IPS-18a (cell line): Measurements from ENCODE around the gene C12orf43.

Experiments used
- H3K27ac ChIP-seq: one replicate; pipeline ENCODE4 v1.5.1; 2013; ENCODE audit warnings: low read length
- H3K27me3 ChIP-seq: one replicate; pipeline ENCODE4 v1.6.1; 2013; ENCODE audit warnings: mild to moderate bottlenecking, low read length; ENCODE audit not compliant: control insufficient read depth, insufficient read depth
- H3K36me3 ChIP-seq: one replicate; pipeline ENCODE4 v1.6.1; 2013; ENCODE audit warnings: low read depth, low read length; ENCODE audit not compliant: control insufficient read depth
- H3K4me1 ChIP-seq: one replicate; pipeline ENCODE4 v1.6.1; 2013; ENCODE audit warnings: low read depth, low read length; ENCODE audit not compliant: control insufficient read depth
- H3K4me3 ChIP-seq: one replicate; pipeline ENCODE4 v1.5.1; 2013; ENCODE audit warnings: low read length
- H3K9ac ChIP-seq: one replicate; pipeline ENCODE4 v1.6.1; 2013; ENCODE audit warnings: mild to moderate bottlenecking, low read length, moderate library complexity
- H3K9me3 ChIP-seq: one replicate; pipeline ENCODE4 v1.6.1; 2013; ENCODE audit warnings: low read depth, low read length; ENCODE audit not compliant: control insufficient read depth

C12orf43 gene

DNA sequence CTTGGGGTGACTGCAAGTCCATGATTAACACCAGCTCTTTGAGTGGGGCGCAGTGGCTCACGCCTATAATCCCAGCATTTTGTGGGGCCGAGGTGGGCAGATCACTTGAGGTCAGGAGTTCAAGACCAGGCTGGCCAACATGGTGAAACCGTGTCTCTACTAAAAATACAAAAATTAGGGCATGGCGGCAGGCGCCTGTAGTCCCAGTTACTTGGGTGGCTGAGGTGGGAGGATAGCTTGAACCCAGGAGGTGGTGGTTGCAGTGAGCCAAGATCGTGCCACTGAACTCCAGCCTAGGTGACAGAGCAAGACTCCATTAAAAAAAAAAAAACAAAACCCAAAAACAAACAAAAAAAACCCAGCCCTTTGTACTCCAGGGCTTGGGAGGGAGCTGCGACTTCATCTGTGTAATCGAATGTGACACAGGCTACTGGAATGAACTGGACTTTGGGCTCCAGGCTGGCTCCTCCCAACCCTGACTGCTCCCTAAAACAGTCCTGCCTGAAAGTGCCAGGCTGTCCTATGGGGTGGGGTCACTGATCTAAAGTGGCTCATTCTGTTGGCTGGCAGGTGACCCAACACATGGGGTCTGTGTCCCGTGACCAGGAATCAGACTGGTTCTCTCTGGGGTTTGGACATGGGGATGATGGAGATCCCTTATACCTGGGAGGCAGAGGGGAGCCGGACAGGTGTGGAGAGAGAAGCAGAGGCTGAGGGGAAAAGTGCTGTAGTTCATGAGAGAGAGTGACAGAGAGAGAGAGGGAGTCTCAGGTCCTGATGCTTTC lies 9.3 kb upstream of the C12orf43 start:
- H3K27ac ChIP-seq, result no peak overlapping the region

DNA sequence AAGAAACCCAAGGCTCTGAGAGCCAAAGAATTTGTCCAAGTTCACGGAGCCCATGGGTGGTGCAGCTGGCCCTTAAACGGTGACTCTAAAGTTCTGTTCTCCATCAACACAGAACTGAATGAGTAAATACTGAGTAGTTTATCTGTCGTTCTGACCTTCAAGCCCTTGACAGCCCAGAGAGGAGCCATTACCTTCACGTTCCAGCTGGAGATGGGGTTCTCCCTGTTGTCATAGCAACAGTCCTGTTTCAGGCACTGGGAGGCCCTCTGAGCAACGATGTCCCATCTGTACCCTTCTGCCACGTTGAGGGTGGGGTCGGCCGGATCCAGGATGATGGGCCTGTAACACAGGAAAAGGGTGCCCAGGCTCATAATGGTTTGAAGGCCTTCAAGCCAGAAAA lies 7.5 kb upstream of the C12orf43 start:
- H3K9ac ChIP-seq, result no peak overlapping the region
- H3K4me1 ChIP-seq, result no peaks in the 10 kb centered on the region
- no peaks in the 10 kb centered on the region for H3K9me3 ChIP-seq
- H3K36me3 ChIP-seq, result no peaks in the 10 kb centered on the region
- H3K27ac ChIP-seq, result no peak overlapping the region
- no peaks in the 10 kb centered on the region for H3K27me3 ChIP-seq
- H3K4me3 ChIP-seq, result no peak overlapping the region

More for the DNA sequence above, 9.3 kb upstream of the C12orf43 start:
- Histone ChIP-seq H3K4me1 (no peaks in the 10 kb centered on the region), H3K9me3 (no peaks in the 10 kb centered on the region), H3K36me3 (no peaks in the 10 kb centered on the region), H3K9ac (no peak overlapping the region), H3K4me3 (no peak overlapping the region), H3K27me3 (no peaks in the 10 kb centered on the region)

DNA sequence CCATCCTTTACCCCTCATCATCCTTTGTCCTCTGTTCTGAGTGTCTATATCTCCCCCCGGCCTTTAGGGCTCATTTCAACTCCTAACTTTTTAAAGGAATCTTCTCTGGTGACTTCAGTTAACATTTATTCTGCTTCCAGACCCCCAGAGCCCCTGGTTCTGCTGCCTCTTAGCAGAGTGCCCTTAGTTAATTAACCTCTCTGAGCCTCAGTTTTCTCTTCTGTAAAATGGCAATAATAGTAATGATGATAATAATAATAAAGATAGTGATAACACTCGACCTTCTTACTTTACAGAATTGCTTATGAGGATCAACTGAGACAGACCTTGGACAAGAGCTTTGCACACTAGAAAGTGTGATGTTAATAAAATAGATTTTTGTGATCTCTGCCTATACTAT lies 6.4 kb upstream of the C12orf43 start:
- Histone ChIP-seq H3K4me3 (no peak overlapping the region), H3K9ac (no peak overlapping the region), H3K36me3 (no peaks in the 10 kb centered on the region), H3K27ac (no peak overlapping the region), H3K9me3 (no peaks in the 10 kb centered on the region), H3K4me1 (no peaks in the 10 kb centered on the region), H3K27me3 (no peaks in the 10 kb centered on the region)

DNA sequence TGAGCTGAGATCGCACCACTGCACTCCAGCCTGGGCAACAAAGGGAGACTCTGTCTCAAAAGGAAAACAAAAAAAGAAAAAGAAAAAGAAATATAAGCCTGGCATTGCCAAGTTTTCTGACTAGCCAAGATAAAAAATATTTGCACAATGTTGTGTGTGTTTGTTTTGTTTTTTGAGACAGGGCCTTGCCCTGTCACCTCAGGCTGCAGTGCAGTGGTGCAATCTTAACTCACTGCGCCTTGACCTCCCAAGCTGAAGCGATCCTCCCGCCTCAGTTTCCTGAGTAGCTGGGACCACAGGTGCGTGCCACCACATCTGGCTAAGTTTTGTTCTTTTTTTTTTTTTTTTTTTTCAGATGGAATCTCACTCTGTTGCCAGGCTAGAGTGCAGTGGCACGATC lies 5.5 kb upstream of the C12orf43 start:
- no peaks in the 10 kb centered on the region for H3K4me1 ChIP-seq
- H3K9ac ChIP-seq, result no peak overlapping the region
- no peak overlapping the region for H3K27ac ChIP-seq
- H3K36me3 ChIP-seq, result no peaks in the 10 kb centered on the region
- no peaks in the 10 kb centered on the region for H3K27me3 ChIP-seq
- H3K9me3 ChIP-seq, result no peaks in the 10 kb centered on the region
- no peak overlapping the region for H3K4me3 ChIP-seq

DNA sequence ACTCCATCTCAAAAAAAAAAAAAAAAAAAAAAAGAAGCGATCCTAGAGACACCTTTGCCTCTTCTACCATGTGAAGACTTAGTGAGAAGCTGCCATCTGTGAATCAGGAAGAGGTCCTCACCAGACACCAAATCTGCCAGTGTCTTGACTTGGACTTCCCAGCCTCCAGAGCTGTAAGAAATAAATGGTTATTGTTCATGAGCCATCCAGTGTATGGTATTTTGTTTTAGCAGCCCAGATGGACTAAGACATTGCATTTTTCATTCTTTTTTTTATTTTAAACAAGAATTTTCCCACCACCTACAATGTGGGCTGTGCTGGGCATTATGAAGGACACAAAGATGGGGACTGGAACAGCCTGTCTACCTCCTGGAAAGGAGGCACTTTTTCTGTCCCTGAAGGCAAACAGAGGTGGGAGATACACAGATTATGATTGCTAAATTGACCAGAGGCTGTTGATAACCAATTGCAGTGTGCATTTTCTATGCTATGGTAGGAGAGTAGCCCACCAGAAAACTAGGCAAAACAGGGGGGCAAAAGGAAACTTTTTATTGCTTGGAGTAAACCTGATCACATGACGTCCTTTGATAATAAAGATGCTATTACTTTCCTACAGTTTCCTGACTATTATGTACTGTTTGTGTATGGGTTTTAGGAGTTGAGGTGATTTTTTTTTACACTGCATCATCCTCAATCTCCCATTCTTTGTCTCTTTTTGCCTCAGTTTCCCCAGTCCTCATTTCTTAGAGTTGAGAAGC lies 2.8 kb upstream of the C12orf43 start:
- Histone ChIP-seq H3K9me3 (no peaks in the 10 kb centered on the region), H3K9ac (no peak overlapping the region), H3K27me3 (no peaks in the 10 kb centered on the region), H3K4me3 (no peak overlapping the region), H3K27ac (no peak overlapping the region), H3K36me3 (no peaks in the 10 kb centered on the region), H3K4me1 (no peaks in the 10 kb centered on the region)

DNA sequence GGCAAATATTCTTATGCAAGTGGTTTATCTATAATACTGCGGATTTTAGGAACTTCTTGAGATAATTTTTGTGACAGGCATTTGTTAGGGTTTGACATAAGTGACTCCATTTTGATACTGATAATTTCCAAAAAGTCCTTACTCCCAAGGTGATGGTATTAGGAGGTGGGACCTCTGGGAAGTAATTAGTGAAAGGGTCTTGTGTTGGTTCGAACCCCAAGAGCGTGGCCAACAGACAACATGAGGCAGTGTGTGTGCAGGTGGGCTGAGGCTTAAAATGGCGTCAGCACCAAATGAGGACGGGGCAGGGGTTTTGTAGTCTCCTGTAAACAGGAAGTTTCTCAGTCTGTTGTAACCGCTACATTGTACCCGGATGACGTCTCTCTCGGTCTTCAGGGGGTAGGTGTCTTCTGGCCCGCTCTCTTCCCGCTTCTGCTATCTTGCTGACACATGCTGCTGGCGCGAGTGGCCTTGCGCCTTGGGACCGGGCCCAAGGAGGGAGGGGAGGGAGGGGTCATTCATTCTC lies 1.7 kb upstream of the C12orf43 start:
- Histone ChIP-seq H3K27me3 (no peaks in the 10 kb centered on the region), H3K4me3 (no peak overlapping the region), H3K27ac (no peak overlapping the region), H3K9me3 (no peaks in the 10 kb centered on the region), H3K36me3 (peaks cover 7% of the 10 kb centered on the region), H3K4me1 (no peaks in the 10 kb centered on the region), H3K9ac (no peak overlapping the region)

DNA sequence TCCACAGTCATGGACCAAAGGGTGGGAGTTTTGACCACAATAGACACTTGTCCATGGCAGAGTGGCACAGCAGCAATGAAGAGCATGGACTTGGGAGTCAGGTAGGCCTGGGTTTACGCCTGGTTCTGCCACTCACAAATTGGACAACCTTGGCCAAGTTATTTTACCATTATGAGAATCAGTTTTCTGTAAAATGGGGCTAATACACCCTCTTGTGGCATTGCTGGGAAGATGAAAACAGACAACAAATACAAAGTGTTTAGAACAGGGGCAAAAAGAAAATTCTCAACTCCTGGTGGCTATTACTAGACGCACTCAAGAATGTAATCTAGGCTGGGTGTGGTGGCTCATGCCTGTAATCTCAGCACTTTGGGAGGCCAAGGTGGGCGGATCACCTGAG lies 2.6 kb downstream of the C12orf43 start:
- no peaks in the 10 kb centered on the region for H3K27me3 ChIP-seq
- H3K27ac ChIP-seq, result no peak overlapping the region
- H3K36me3 ChIP-seq, result peaks cover 30% of the 10 kb centered on the region
- no peaks in the 10 kb centered on the region for H3K4me1 ChIP-seq
- no peaks in the 10 kb centered on the region for H3K9me3 ChIP-seq
- H3K4me3 ChIP-seq, result no peak overlapping the region
- H3K9ac ChIP-seq, result no peak overlapping the region

DNA sequence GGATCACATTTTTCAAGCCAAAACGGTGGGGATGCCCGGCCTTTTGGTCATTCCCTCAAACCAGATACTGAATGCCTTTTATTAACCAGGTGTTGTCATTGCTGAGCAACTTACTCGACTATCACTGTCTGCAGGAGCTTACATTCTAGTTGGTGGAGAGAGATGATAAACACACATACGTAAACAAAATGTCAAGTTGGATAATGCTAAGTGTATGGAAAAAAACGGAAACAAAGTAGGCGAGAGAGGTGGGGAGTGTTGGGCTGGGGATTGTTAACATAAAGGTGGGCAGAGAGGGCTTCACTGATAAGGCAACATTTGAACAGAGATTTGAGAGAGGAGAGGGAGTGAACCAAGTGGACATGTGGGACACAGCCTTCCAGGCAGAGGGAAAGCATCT lies 4.5 kb downstream of the C12orf43 start:
- peaks cover 47% of the 10 kb centered on the region for H3K36me3 ChIP-seq
- no peak overlapping the region for H3K9ac ChIP-seq

DNA sequence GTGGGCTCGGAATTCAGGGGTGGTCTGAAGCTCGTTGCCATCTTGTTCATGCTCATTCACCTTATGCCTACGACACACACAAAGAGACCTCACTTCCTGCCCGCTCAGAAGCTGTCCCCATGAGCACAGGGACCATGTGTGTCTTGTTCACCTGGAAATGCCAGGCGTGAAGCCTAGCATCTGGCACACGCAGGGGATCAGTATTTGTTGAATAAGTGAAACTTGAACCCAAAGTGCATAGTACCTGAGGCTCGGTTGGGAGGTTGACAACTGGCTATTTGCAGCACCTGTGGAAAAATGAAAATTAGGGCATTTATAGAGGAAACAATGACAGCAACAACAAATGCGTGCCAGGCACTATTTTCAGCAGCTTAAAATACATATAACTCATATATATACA lies 5.4 kb downstream of the C12orf43 start:
- no peak overlapping the region for H3K9ac ChIP-seq
- no peaks in the 10 kb centered on the region for H3K4me1 ChIP-seq
- H3K9me3 ChIP-seq, result no peaks in the 10 kb centered on the region
- no peak overlapping the region for H3K27ac ChIP-seq
- peaks cover 47% of the 10 kb centered on the region for H3K36me3 ChIP-seq
- H3K4me3 ChIP-seq, result no peak overlapping the region
- H3K27me3 ChIP-seq, result no peaks in the 10 kb centered on the region

More for the DNA sequence above, 4.5 kb downstream of the C12orf43 start:
- Histone ChIP-seq H3K4me1 (no peaks in the 10 kb centered on the region), H3K4me3 (no peak overlapping the region), H3K9me3 (no peaks in the 10 kb centered on the region), H3K27ac (no peak overlapping the region), H3K27me3 (no peaks in the 10 kb centered on the region)

DNA sequence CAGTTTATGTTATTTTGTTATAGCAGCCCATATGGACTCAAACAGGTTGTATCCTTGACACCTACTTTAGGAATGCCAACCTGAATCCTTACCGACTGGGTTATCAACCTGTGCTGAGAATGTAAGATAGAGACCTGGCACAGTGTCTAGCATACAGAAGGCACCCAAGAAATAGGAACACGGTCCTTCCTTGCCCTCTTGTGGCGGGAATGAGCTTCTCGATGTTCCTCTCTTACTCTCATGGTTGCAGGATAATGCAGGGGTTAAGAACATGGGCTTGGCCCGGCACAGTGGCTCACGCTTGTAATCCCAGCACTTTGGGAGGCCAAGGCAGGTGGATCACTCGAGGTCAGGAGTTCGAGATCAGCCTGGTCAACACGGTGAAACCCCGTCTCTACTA lies 6.5 kb downstream of the C12orf43 start:
- Histone ChIP-seq H3K9ac (no peak overlapping the region), H3K36me3 (peaks cover 52% of the 10 kb centered on the region), H3K27ac (no peak overlapping the region), H3K27me3 (no peaks in the 10 kb centered on the region), H3K9me3 (no peaks in the 10 kb centered on the region), H3K4me1 (no peaks in the 10 kb centered on the region), H3K4me3 (no peak overlapping the region)

DNA sequence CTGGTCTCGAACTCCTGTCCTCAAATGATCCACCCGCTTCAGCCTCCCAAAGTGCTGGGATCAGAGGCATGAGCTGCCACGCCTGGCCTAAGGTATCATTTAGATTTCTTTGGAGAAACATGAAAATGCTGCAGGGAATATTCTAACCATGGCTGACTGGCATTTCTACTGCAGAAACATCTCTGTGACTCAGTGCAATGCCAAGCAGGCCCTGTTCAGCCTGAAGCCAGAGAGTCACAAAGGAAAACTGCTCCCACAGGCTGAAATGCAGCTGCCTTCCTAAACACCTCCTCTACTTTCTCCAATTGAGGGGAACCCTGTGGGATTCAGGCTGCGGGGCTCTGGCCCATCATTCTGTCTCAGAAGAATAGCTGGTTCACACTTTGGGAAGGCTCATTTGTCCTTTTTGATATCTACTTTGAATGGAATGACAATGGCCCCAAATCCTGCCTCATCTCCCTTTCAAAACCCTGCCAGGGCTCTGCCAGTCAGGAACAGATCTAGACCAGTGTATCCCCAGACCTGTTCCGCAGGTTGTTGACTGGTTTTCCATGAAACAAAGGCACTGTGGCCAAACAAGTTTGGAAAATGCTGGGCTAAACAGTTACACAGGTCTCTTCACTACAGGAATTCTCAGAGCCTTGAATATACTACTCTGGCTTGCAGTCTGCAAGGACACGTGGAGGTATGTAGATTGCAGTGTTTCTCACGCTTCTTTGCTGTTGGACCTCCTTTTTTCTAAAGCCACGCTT lies 7.8 kb downstream of the C12orf43 start:
- H3K4me1 ChIP-seq, result no peaks in the 10 kb centered on the region
- no peaks in the 10 kb centered on the region for H3K27me3 ChIP-seq
- no peak overlapping the region for H3K27ac ChIP-seq
- H3K9me3 ChIP-seq, result no peaks in the 10 kb centered on the region
- no peak overlapping the region for H3K4me3 ChIP-seq
- peaks cover 63% of the 10 kb centered on the region for H3K36me3 ChIP-seq
- no peak overlapping the region for H3K9ac ChIP-seq
